ENCODE data around the gene PCDH9. TPM values are rescaled to one million over a fixed set of nuclear protein-coding genes. Genes with fewer than 3 reads are reported as not detected.

Gene PCDH9
- total RNA-seq, 1 donor from 2014 or later, result 37.7 TPM

- no peak for ATAC-seq
- intact Hi-C loops (cut with DNase I), result no loop called here
Measured at GRCh38 chr13:66837246-66837645, 392.9 kb downstream of the PCDH9 start.

GRCh38 chr13:66835040-66835628 lies 395.0 kb downstream of the PCDH9 start:
- intact Hi-C loops (cut with DNase I), result no loop called here
- ATAC-seq, result peak; percentile 44
- DNase-seq (ENCODE audit: low spot score), result peak; percentile 77

More at GRCh38 chr13:66837246-66837645, 392.9 kb downstream of the PCDH9 start:
- DNase-seq (ENCODE audit: low spot score), result no peak

- ATAC-seq (no peak), DNase-seq (ENCODE audit: low spot score) (no peak)
- intact Hi-C loops (cut with DNase I), result no loop called here
Measured at GRCh38 chr13:66830940-66831716, 399.0 kb downstream of the PCDH9 start.

GRCh38 chr13:66829803-66830202 lies 400.3 kb downstream of the PCDH9 start:
- intact Hi-C loops (cut with DNase I), result no loop called here
- ATAC-seq, result no peak
- DNase-seq (ENCODE audit: low spot score), result no peak

GRCh38 chr13:66826398-66826797 lies 403.7 kb downstream of the PCDH9 start:
- intact Hi-C loops (cut with DNase I), result no loop called here
- DNase-seq (ENCODE audit: low spot score) (no peak), ATAC-seq (no peak)

GRCh38 chr13:66821551-66821950 lies 408.6 kb downstream of the PCDH9 start:
- intact Hi-C loops (cut with DNase I), result no loop called here
- no peak for ATAC-seq
- DNase-seq (ENCODE audit: low spot score), result no peak

- intact Hi-C loops (cut with DNase I), result no loop called here
- ATAC-seq, result no peak
Measured at GRCh38 chr13:66811455-66811854, 418.7 kb downstream of the PCDH9 start.

GRCh38 chr13:66809485-66809884 lies 420.7 kb downstream of the PCDH9 start:
- ATAC-seq (no peak), DNase-seq (ENCODE audit: low spot score) (no peak)
- intact Hi-C loops (cut with DNase I), result no loop called here

More at GRCh38 chr13:66811455-66811854, 418.7 kb downstream of the PCDH9 start:
- DNase-seq (ENCODE audit: low spot score), result no peak

- intact Hi-C loops (cut with DNase I), result no loop called here
- no peak for DNase-seq (ENCODE audit: low spot score)
- ATAC-seq, result no peak
Measured at GRCh38 chr13:66807251-66807650, 422.9 kb downstream of the PCDH9 start.

GRCh38 chr13:66805657-66806056 lies 424.5 kb downstream of the PCDH9 start:
- intact Hi-C loops (cut with DNase I), result no loop called here
- ATAC-seq, result peak; percentile 17
- DNase-seq (ENCODE audit: low spot score), result no peak

GRCh38 chr13:66803808-66804456 lies 426.2 kb downstream of the PCDH9 start:
- intact Hi-C loops (cut with DNase I), result no loop called here
- no peak for ATAC-seq
- DNase-seq (ENCODE audit: low spot score), result no peak

GRCh38 chr13:66803013-66803807 lies 426.9 kb downstream of the PCDH9 start:
- no peak for DNase-seq (ENCODE audit: low spot score)
- ATAC-seq, result no peak
- intact Hi-C loops (cut with DNase I), result no loop called here

GRCh38 chr13:66795636-66796035 lies 434.5 kb downstream of the PCDH9 start:
- no peak for ATAC-seq
- intact Hi-C loops (cut with DNase I), result no loop called here
- no peak for DNase-seq (ENCODE audit: low spot score)

GRCh38 chr13:66794340-66795031 lies 435.6 kb downstream of the PCDH9 start:
- intact Hi-C loops (cut with DNase I), result no loop called here
- DNase-seq (ENCODE audit: low spot score), result no peak
- ATAC-seq, result no peak

- no peak for DNase-seq (ENCODE audit: low spot score)
- no peak for ATAC-seq
- intact Hi-C loops (cut with DNase I), result no loop called here
Measured at GRCh38 chr13:66790861-66791260, 439.3 kb downstream of the PCDH9 start.

- ATAC-seq (no peak), DNase-seq (ENCODE audit: low spot score) (no peak)
- intact Hi-C loops (cut with DNase I), result no loop called here
Measured at GRCh38 chr13:66781241-66781640, 448.9 kb downstream of the PCDH9 start.

GRCh38 chr13:66780814-66781213 lies 449.3 kb downstream of the PCDH9 start:
- intact Hi-C loops (cut with DNase I), result no loop called here
- DNase-seq (ENCODE audit: low spot score) (no peak), ATAC-seq (no peak)

GRCh38 chr13:66778461-66778860 lies 451.7 kb downstream of the PCDH9 start:
- ATAC-seq (no peak), DNase-seq (ENCODE audit: low spot score) (no peak)
- intact Hi-C loops (cut with DNase I), result no loop called here

GRCh38 chr13:66775196-66775595 lies 454.9 kb downstream of the PCDH9 start:
- ATAC-seq (no peak), DNase-seq (ENCODE audit: low spot score) (no peak)
- intact Hi-C loops (cut with DNase I), result no loop called here

All from sciatic nerve (tissue), 2 donors.